Lung (tissue), 13 donors: ENCODE measurements around the gene TRMO. TPM values are rescaled to one million over a fixed set of nuclear protein-coding genes. Genes with fewer than 3 reads are reported as not detected.

Experiments used
- ATAC-seq: fragments of 200-7000 bp; cut with Tn5 transposase; one replicate; pipeline ENCODE4 v1.9.1; 2020; ENCODE audit warnings: moderate number of reproducible peaks; ENCODE audit not compliant: insufficient read depth, low FRiP score
- DNase-seq, 3 donors: peaks; one replicate each; pipeline ENCODE4 v3.0.0-alpha.2; 2013 to 2017
- H3K27ac ChIP-seq, 2 donors: one replicate each; pipeline ENCODE4 v1.5.1; 2013; ENCODE audit warnings: mild to moderate bottlenecking in 2 of 2, moderate library complexity in 2 of 2, control low read depth in 1 of 2, inconsistent platforms in 1 of 2, low read depth in 1 of 2, low read length in 1 of 2
- H3K27me3 ChIP-seq, 3 donors: one replicate each; pipeline ENCODE4 v1.5.1; 2013; ENCODE audit warnings: low read length in 2 of 3; ENCODE audit not compliant: control insufficient read depth in 3 of 3, insufficient read depth in 3 of 3
- H3K36me3 ChIP-seq, 4 donors: one replicate each; pipeline ENCODE4 v1.5.1; 2013; ENCODE audit warnings: low read length in 4 of 4, mild to moderate bottlenecking in 1 of 4, moderate library complexity in 1 of 4; ENCODE audit not compliant: control insufficient read depth in 4 of 4, insufficient read depth in 4 of 4
- H3K4me1 ChIP-seq, 5 donors: one replicate each; pipeline ENCODE4 v1.5.1; 2013; ENCODE audit warnings: low read length in 5 of 5, mild to moderate bottlenecking in 2 of 5, moderate library complexity in 1 of 5; ENCODE audit not compliant: control insufficient read depth in 5 of 5, insufficient read depth in 5 of 5
- H3K4me3 ChIP-seq: one replicate; pipeline ENCODE4 v1.5.1; 2013; ENCODE audit warnings: mild to moderate bottlenecking, control low read depth, moderate library complexity
- H3K9ac ChIP-seq, 2 donors: one replicate each; pipeline ENCODE4 v1.5.1; 2013; ENCODE audit warnings: low read length in 2 of 2, control low read depth in 1 of 2; ENCODE audit not compliant: insufficient read depth in 1 of 2
- H3K9me3 ChIP-seq, 4 donors: one replicate each; pipeline ENCODE4 v1.5.1; 2013; ENCODE audit warnings: low read length in 3 of 4, mild to moderate bottlenecking in 1 of 4, moderate library complexity in 1 of 4; ENCODE audit not compliant: control insufficient read depth in 4 of 4, insufficient read depth in 3 of 4
- WGBS, 2 donors: extraction: QIAGEN DNeasy Blood & Tissue Kit; methylation state at CpG; one replicate each; pipeline ENCODE4 v1.1.7; 2013; 5-methylcytosine and 5-hydroxymethylcytosine counted together
- polyA plus RNA-seq, 2 donors: library from polyadenylated mRNA; stranded (reverse); fragments of 200-250 nt; gene quantifications; one replicate each; pipeline ENCODE4 v1.2.1, GENCODE V29; 2013
- small RNA-seq: library from RNA; depleted of rRNA; stranded (forward); fragments of <200 nt; gene quantifications from one replicate; pipeline ENCODE3, GENCODE V24; 2014; ENCODE audit warnings: low replicate concordance
- total RNA-seq, 2 donors: library from RNA; depleted of rRNA in 1 of 2; stranded (reverse); fragments of >200 nt in 1 of 2; gene quantifications; one replicate each; pipeline ENCODE4 v1.2.1, GENCODE V29; 2014 to 2021
- TF ChIP-seq, protein P1 (sequence below): IDR thresholded peaks from 2 replicates; pipeline ENCODE4 v1.5.1; 2012; ENCODE audit warnings: mild to moderate bottlenecking; ENCODE audit errors: control extremely low read depth, extremely low read depth
- donor health status: control.
- donor health status: control.
- donor health status: Bipolar disorder and iron deficiency.
- donor health status: healthy.
- donor health status: DM: yes; HTN: yes; CAD: no.

The TRMO gene
- total and polyA plus RNA-seq, 4 donors, result 7.8 to 27.9 (median 15.7) TPM

DNA sequence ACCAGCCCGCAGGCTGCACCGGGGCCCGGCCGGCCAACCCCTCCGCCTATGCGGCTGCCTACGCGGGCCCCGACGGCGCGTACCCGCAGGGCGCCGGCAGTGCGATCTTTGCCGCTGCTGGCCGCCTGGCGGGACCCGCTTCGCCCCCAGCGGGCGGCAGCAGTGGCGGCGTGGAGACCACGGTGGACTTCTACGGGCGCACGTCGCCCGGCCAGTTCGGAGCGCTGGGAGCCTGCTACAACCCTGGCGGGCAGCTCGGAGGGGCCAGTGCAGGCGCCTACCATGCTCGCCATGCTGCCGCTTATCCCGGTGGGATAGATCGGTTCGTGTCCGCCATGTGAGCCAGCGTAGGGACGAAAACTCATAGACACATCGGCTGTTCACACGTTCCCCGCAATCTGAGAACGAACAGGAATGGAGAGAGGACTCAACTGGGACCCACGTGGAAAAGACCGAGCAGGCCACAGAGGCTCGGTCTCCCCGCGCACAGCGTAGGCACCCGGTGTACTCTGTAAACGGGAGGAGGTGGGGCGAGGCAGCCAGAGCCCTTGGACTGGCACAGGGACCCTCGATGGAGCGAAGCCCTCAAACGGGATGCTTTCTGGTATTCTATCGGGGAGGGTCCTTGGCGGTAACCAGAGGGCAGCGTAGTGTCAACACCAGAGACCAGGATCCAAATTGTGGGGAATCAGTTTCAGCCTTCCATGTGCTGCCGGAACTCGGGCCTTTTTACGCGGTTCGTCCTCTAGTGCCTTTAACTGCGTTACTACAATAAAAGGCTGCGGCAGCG lies 67.4 kb downstream of the TRMO start:
- ATAC-seq, result no peak
- Histone ChIP-seq H3K4me1 (peaks cover 0 to 26% (median 0%) of the 10 kb centered on the region in 5 donors), H3K4me3 (no peak overlapping the region), H3K9me3 (peaks cover 0 to 11% (median 0%) of the 10 kb centered on the region in 4 donors), H3K36me3 (no peaks in the 10 kb centered on the region), H3K9ac (no peak overlapping the region), H3K27me3 (peaks cover 10 to 85% (median 74%) of the 10 kb centered on the region in 3 donors), H3K27ac (no peak overlapping the region)
- TF ChIP-seq, protein P1, sequence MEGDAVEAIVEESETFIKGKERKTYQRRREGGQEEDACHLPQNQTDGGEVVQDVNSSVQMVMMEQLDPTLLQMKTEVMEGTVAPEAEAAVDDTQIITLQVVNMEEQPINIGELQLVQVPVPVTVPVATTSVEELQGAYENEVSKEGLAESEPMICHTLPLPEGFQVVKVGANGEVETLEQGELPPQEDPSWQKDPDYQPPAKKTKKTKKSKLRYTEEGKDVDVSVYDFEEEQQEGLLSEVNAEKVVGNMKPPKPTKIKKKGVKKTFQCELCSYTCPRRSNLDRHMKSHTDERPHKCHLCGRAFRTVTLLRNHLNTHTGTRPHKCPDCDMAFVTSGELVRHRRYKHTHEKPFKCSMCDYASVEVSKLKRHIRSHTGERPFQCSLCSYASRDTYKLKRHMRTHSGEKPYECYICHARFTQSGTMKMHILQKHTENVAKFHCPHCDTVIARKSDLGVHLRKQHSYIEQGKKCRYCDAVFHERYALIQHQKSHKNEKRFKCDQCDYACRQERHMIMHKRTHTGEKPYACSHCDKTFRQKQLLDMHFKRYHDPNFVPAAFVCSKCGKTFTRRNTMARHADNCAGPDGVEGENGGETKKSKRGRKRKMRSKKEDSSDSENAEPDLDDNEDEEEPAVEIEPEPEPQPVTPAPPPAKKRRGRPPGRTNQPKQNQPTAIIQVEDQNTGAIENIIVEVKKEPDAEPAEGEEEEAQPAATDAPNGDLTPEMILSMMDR, result no peak
- 9 to 12% methylated on average over 65 to 71 of the region's 71 CpGs for WGBS, 2 donors
- DNase-seq, result no peak

Small RNAs within 50 kb of the gene (small RNA-seq; reads per million reads assigned to genes)
- gene RF00019, result not detected

Other genes starting within 250 kb of the TRMO start
- gene XPA, start 225.2 kb downstream of the TRMO start, total RNA-seq, result 10 to 100 TPM; 10.2 to 23.0 TPM
- gene XPA, start 225.2 kb downstream of the TRMO start, polyA plus RNA-seq, result 10 to 100 TPM in 1 of 2 donors, 1 to 10 TPM in 1; 9.2 to 10.8 TPM
- under 1 TPM in 1 of 2 donors, not detected in 1; 0.06 TPM for gene FOXE1, start 69.3 kb downstream of the TRMO start, total RNA-seq
- under 1 TPM; 0.08 to 0.14 TPM for gene FOXE1, start 69.3 kb downstream of the TRMO start, polyA plus RNA-seq
- 10 to 100 TPM in 1 of 2 donors, under 1 TPM in 1; 0.34 to 21.6 TPM for gene HEMGN, start 15.7 kb upstream of the TRMO start, total RNA-seq
- under 1 TPM; 0.14 to 0.27 TPM for gene HEMGN, start 15.7 kb upstream of the TRMO start, polyA plus RNA-seq
- 100 to 1,000 TPM in 1 of 2 donors, 10 to 100 TPM in 1; 45.4 to 100 TPM for gene ANP32B, start 60.8 kb upstream of the TRMO start, total RNA-seq
- 100 to 1,000 TPM; 105 to 152 TPM for gene ANP32B, start 60.8 kb upstream of the TRMO start, polyA plus RNA-seq
- 10 to 100 TPM; 50.6 to 70.3 TPM for gene NANS, start 134.2 kb upstream of the TRMO start, total RNA-seq
- 100 to 1,000 TPM in 1 of 2 donors, 10 to 100 TPM in 1; 78.5 to 109 TPM for gene NANS, start 134.2 kb upstream of the TRMO start, polyA plus RNA-seq
- gene TRIM14, start 196.7 kb upstream of the TRMO start, total RNA-seq, result 10 to 100 TPM in 1 of 2 donors, 1 to 10 TPM in 1; 5.0 to 42.7 TPM
- 10 to 100 TPM in 1 of 2 donors, 1 to 10 TPM in 1; 6.5 to 17.7 TPM for gene TRIM14, start 196.7 kb upstream of the TRMO start, polyA plus RNA-seq